Spleen (tissue), 11 donors: Measurements from ENCODE around the gene NFE2L3. TPM values are rescaled to one million over a fixed set of nuclear protein-coding genes. Genes with fewer than 3 reads are reported as not detected.

ENCODE experiments used
- DNase-seq: peaks from one replicate; pipeline ENCODE4 v3.0.0-alpha.2; 2020
- H3K27ac ChIP-seq, 8 donors: fragments of 200-600 bp; sonication (generic) in 7 of 8; 1 replicate in 4 of 8; 2 replicates in 4 of 8; pipeline versions ENCODE4 v1.5.0 to v1.8.0; 2016 to 2021; ENCODE audit warnings: inconsistent platforms in 4 of 8, mild to moderate bottlenecking in 4 of 8, moderate library complexity in 1 of 8
- H3K27me3 ChIP-seq, 7 donors: fragments of 200-600 bp; sonication (generic) in 6 of 7; replicated peaks in 1 of 7; 1 replicate in 4 of 7; 2 replicates in 3 of 7; pipeline versions ENCODE4 v1.5.0 to v1.8.0; 2016 to 2021; ENCODE audit warnings: inconsistent platforms in 3 of 7, mild to moderate bottlenecking in 1 of 7
- H3K36me3 ChIP-seq, 6 donors: fragments of 200-600 bp; sonication (generic) in 5 of 6; 1 replicate in 4 of 6; 2 replicates in 2 of 6; pipeline versions ENCODE4 v1.5.0 to v1.8.0; 2016 to 2021; ENCODE audit warnings: inconsistent platforms in 2 of 6
- H3K4me1 ChIP-seq, 6 donors: fragments of 200-600 bp; sonication (generic) in 5 of 6; 1 replicate in 3 of 6; 2 replicates in 3 of 6; pipeline versions ENCODE4 v1.5.0 to v1.8.0; 2016 to 2021; ENCODE audit warnings: inconsistent platforms in 3 of 6
- H3K4me3 ChIP-seq, 8 donors: fragments of 200-600 bp; sonication (generic) in 7 of 8; 1 replicate in 4 of 8; 2 replicates in 4 of 8; pipeline versions ENCODE4 v1.5.0 to v1.8.0; 2016 to 2021; ENCODE audit warnings: inconsistent platforms in 4 of 8, mild to moderate bottlenecking in 4 of 8, moderate library complexity in 2 of 8
- H3K9me3 ChIP-seq, 8 donors: fragments of 200-600 bp; sonication (generic) in 7 of 8; 1 replicate in 4 of 8; 2 replicates in 4 of 8; pipeline versions ENCODE4 v1.5.0 to v1.8.0; 2016 to 2021; ENCODE audit warnings: inconsistent platforms in 4 of 8
- POLR2A ChIP-seq, 3 donors: fragments of 450-650 bp; IDR thresholded peaks; one replicate each; pipeline ENCODE4 v1.5.1; 2017; ENCODE audit warnings: antibody characterized with exemption in 3 of 3, mild to moderate bottlenecking in 1 of 3
- POLR2AphosphoS5 ChIP-seq, 3 donors: sonication (generic); formaldehyde crosslinking; IDR thresholded peaks; one replicate each; pipeline ENCODE4 v1.5.1; 2017; ENCODE audit warnings: antibody characterized with exemption in 3 of 3
- WGBS, 5 donors: extraction: QIAGEN DNeasy Blood & Tissue Kit in 3 of 5; methylation state at CpG; one replicate each; pipeline versions ENCODE4 v1.1.5 to v1.1.7; 2013 to 2018; 5-methylcytosine and 5-hydroxymethylcytosine counted together
- intact Hi-C: fragments of 100-400 bp; cut with DNase I; formaldehyde crosslinking; loops from one replicate; pipeline ENCODE4 v1.15.0; 2023; ENCODE audit warnings: low total_unique reads
- polyA plus RNA-seq, 3 donors: library from polyadenylated mRNA; stranded (reverse); fragments of 200-250 nt; gene quantifications; one replicate each; pipeline ENCODE4 v1.2.1, GENCODE V29; 2013
- total RNA-seq, 7 donors: library from RNA; depleted of rRNA in 3 of 7; stranded (reverse); fragments of >200 nt in 3 of 7; fragmentation: NEBNext Ultra II Directional in 4 of 7; extraction: Animal tissue kit (Norgen Biotek cat#: 25700) in 4 of 7; gene quantifications; one replicate each; pipeline versions ENCODE4 v1.1.0 to v1.2.1, GENCODE V29; 2016 to 2021
- TF ChIP-seq, protein P1 (sequence below), 11 experiments: fragments of 200-600 bp in 7 of 11; fragments of 450-650 bp in 4 of 11; sonication (generic) in 4 of 11; IDR thresholded peaks in 8 of 11; conservative IDR thresholded peaks in 3 of 11; 1 replicate in 7 of 11; 2 replicates in 4 of 11; pipeline versions ENCODE4 v1.4.0 to v1.8.0; 2016 to 2021; ENCODE audit warnings: antibody characterized with exemption in 11 of 11, inconsistent platforms in 4 of 11, mild to moderate bottlenecking in 1 of 11
- donor health status: healthy with polysubstance abuse.
- donor health status: DM: no; HTN: no; CAD: no; lungs with moderate emphysema.
- donor health status: DM: no; HTN: no; CAD: no.
- donor health status: Bipolar disorder and iron deficiency.
- donor health status: healthy.
- donor health status: DM: no; HTN: no; CAD: no.
- donor health status: DM: yes; HTN: yes; CAD: no.

NFE2L3 gene
- total and polyA plus RNA-seq, 10 donors: 4.9 to 12.7 (median 7.8) TPM

DNA sequence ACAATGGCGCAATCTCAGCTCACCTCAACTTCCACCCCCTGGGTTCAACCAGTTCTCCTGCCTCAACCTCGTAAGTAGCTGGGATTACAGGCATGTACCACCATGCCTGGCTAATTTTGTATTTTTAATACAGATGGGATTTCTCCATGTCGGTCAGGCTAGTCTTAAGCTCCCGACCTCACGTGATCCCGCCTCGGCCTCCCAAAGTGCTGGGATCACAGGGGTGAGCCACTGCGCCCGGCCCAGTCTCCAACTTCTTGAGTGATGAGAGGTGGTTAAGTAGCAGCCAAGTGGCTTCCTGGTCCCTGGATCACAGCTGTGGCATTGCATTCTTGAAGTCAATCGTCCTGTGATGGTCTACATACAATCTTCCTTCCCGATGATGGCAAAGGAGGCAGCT lies 46.1 kb upstream of the NFE2L3 start:
- Histone ChIP-seq H3K36me3 (peaks cover 0 to 7% (median 0%) of the 10 kb centered on the region in 6 donors), H3K27ac (no peak overlapping the region), H3K4me3 (no peak overlapping the region), H3K27me3 (no peaks in the 10 kb centered on the region), H3K4me1 (peaks cover 0 to 46% (median 16%) of the 10 kb centered on the region in 6 donors), H3K9me3 (no peaks in the 10 kb centered on the region)
- no peak for DNase-seq
- intact Hi-C loops: no loop called here
- no peak for TF ChIP-seq POLR2AphosphoS5 (IDR thresholded peaks at IDR 0.05)
- TF ChIP-seq POLR2A (IDR thresholded peaks at IDR 0.05): no peak
- TF ChIP-seq, protein P1, sequence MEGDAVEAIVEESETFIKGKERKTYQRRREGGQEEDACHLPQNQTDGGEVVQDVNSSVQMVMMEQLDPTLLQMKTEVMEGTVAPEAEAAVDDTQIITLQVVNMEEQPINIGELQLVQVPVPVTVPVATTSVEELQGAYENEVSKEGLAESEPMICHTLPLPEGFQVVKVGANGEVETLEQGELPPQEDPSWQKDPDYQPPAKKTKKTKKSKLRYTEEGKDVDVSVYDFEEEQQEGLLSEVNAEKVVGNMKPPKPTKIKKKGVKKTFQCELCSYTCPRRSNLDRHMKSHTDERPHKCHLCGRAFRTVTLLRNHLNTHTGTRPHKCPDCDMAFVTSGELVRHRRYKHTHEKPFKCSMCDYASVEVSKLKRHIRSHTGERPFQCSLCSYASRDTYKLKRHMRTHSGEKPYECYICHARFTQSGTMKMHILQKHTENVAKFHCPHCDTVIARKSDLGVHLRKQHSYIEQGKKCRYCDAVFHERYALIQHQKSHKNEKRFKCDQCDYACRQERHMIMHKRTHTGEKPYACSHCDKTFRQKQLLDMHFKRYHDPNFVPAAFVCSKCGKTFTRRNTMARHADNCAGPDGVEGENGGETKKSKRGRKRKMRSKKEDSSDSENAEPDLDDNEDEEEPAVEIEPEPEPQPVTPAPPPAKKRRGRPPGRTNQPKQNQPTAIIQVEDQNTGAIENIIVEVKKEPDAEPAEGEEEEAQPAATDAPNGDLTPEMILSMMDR (IDR thresholded peaks at IDR 0.05 in 8 of 11, conservative IDR thresholded peaks at IDR 0.05 in 3 of 11): no peak
- WGBS, 5 donors: 86 to 91% (median 90%) methylated on average over 11 of the region's 11 CpGs

DNA sequence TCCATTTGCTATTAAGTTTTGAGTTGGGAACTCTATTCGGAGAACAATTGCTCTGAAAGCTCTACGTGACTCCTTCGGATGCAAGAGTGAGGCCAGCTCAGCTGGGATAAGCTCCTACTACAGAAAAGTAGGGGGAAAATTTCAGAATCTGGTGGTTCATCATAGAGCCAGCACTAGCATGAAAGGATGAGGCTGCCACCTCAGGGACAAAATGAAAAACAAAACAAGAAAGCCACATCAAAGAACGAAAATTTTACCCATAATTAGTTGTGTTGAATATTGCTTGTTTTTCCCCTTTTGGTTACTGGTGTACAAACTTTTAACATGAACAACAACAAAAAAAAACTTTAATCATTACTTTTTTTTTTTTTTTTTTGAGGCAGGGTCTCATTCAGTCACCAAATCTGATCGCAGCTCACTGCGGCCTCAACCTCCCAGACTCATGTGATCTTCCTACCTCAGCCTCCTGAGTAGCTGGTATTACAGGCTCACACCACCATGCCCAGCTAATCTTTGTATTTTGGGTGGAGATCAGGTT lies 39.7 kb upstream of the NFE2L3 start:
- WGBS, 5 donors: 81 to 93% (median 92%) methylated on average over 6 of the region's 6 CpGs
- no peaks in the 10 kb centered on the region for H3K36me3 ChIP-seq
- no peak overlapping the region for H3K4me3 ChIP-seq
- H3K27ac ChIP-seq: no peak overlapping the region
- no peaks in the 10 kb centered on the region for H3K4me1 ChIP-seq
- DNase-seq: no peak
- no peaks in the 10 kb centered on the region for H3K27me3 ChIP-seq
- no peaks in the 10 kb centered on the region for H3K9me3 ChIP-seq
- intact Hi-C loops: no loop called here
- TF ChIP-seq POLR2AphosphoS5 (IDR thresholded peaks at IDR 0.05) (no peak), POLR2A (IDR thresholded peaks at IDR 0.05) (no peak)
- TF ChIP-seq, protein P1 (IDR thresholded peaks at IDR 0.05 in 8 of 11, conservative IDR thresholded peaks at IDR 0.05 in 3 of 11): no peak

DNA sequence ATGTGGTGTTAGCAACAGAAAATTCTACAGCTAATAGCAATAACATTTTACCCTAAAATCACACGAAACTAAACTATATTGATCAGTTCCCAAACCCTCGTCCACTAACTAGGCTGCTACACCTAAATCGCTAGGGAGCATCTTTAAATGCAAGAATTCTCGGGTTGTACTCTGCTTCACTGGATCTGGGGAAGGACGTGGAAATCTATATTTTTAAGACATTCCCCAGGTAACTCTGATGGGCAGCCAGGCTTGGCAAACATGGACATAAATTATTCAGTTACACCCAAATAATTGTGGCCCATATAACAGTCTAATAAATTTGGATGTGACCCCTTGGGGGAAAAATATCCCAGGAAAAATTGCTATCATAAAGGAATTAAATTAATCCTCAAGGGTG lies 36.3 kb upstream of the NFE2L3 start:
- DNase-seq: no peak
- H3K36me3 ChIP-seq: no peaks in the 10 kb centered on the region
- no peak overlapping the region for H3K4me3 ChIP-seq
- intact Hi-C loops: no loop called here
- WGBS, 5 donors: 77 to 90% (median 86%) methylated on average over 5 of the region's 5 CpGs
- peaks cover 0 to 8% (median 0%) of the 10 kb centered on the region in 7 donors for H3K27me3 ChIP-seq
- no peaks in the 10 kb centered on the region for H3K4me1 ChIP-seq
- TF ChIP-seq, protein P1 (IDR thresholded peaks at IDR 0.05 in 8 of 11, conservative IDR thresholded peaks at IDR 0.05 in 3 of 11): no peak
- TF ChIP-seq POLR2AphosphoS5 (IDR thresholded peaks at IDR 0.05) (no peak), POLR2A (IDR thresholded peaks at IDR 0.05) (no peak)
- no peaks in the 10 kb centered on the region for H3K9me3 ChIP-seq
- H3K27ac ChIP-seq: no peak overlapping the region

DNA sequence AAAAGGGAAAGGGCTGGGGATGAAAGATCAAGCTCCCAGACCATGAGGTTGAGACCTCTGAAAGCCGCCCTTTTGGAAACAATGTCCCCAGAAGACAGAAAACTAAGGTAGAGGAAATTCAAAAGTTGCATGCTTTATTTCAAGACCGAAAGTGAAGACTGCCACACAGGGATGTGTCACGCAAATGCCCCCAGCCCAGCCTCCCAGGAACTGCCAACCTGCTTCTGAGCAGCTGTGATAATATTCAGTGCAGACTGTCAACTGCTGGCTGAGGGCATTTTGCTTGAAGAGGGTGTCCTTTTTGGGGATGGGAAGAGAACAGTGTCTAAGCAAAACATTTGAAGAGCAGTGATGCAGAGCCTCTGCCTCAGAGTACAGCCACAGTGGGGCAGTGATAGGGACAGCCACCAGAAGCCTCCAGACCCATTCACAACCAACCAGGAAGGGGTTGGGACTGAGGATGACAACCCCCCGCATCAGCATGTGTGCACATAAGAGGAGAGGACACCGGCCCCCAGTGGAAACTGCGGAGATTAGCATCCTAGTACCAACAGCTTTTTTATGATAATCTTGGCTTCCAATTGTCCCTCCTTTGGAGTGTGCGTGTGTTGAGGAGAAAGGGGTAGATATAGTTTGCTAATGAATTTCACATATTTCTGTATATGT lies 34.7 kb upstream of the NFE2L3 start:
- intact Hi-C loops: no loop called here
- H3K27ac ChIP-seq: no peak overlapping the region
- peaks cover 0 to 8% (median 0%) of the 10 kb centered on the region in 7 donors for H3K27me3 ChIP-seq
- WGBS, 5 donors: 55 to 77% (median 66%) methylated on average over 7 of the region's 7 CpGs
- H3K36me3 ChIP-seq: no peaks in the 10 kb centered on the region
- H3K9me3 ChIP-seq: no peaks in the 10 kb centered on the region
- no peak for DNase-seq
- H3K4me3 ChIP-seq: no peak overlapping the region
- TF ChIP-seq POLR2A (IDR thresholded peaks at IDR 0.05) (no peak), POLR2AphosphoS5 (IDR thresholded peaks at IDR 0.05) (no peak)
- TF ChIP-seq, protein P1 (IDR thresholded peaks at IDR 0.05 in 8 of 11, conservative IDR thresholded peaks at IDR 0.05 in 3 of 11): no peak
- no peaks in the 10 kb centered on the region for H3K4me1 ChIP-seq
